ENCODE data around the gene MLPH.

MLPH gene

DNA sequence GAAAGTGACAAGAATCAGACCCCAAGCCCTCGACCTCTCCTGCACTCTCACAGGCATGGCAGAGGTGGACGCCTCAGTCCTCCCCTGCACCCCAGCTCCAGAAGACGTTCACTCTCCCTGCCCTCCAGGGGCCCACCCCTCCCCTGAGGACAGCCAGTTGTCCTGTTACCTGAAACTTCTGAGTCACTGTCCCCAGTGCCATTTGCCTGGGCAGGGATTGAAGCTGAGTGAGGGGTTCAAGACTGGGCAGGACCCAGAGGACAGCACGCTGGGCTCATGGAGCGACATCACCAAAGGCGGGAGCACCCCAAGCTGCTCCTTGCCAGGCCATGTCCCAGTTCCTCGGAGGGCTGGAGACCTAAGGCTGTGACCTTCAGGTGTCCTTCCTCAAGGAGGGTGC, 38.9 kb upstream of the MLPH start:
- TF ChIP-seq, protein P1, sequence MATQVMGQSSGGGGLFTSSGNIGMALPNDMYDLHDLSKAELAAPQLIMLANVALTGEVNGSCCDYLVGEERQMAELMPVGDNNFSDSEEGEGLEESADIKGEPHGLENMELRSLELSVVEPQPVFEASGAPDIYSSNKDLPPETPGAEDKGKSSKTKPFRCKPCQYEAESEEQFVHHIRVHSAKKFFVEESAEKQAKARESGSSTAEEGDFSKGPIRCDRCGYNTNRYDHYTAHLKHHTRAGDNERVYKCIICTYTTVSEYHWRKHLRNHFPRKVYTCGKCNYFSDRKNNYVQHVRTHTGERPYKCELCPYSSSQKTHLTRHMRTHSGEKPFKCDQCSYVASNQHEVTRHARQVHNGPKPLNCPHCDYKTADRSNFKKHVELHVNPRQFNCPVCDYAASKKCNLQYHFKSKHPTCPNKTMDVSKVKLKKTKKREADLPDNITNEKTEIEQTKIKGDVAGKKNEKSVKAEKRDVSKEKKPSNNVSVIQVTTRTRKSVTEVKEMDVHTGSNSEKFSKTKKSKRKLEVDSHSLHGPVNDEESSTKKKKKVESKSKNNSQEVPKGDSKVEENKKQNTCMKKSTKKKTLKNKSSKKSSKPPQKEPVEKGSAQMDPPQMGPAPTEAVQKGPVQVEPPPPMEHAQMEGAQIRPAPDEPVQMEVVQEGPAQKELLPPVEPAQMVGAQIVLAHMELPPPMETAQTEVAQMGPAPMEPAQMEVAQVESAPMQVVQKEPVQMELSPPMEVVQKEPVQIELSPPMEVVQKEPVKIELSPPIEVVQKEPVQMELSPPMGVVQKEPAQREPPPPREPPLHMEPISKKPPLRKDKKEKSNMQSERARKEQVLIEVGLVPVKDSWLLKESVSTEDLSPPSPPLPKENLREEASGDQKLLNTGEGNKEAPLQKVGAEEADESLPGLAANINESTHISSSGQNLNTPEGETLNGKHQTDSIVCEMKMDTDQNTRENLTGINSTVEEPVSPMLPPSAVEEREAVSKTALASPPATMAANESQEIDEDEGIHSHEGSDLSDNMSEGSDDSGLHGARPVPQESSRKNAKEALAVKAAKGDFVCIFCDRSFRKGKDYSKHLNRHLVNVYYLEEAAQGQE (IDR thresholded peaks at IDR 0.05; ENCODE audit: insufficient replicate concordance, low read depth): no peak
- TF ChIP-seq POLR2AphosphoS5 (IDR thresholded peaks at IDR 0.05; ENCODE audit: low read depth): no peak
- TF ChIP-seq, protein P2, sequence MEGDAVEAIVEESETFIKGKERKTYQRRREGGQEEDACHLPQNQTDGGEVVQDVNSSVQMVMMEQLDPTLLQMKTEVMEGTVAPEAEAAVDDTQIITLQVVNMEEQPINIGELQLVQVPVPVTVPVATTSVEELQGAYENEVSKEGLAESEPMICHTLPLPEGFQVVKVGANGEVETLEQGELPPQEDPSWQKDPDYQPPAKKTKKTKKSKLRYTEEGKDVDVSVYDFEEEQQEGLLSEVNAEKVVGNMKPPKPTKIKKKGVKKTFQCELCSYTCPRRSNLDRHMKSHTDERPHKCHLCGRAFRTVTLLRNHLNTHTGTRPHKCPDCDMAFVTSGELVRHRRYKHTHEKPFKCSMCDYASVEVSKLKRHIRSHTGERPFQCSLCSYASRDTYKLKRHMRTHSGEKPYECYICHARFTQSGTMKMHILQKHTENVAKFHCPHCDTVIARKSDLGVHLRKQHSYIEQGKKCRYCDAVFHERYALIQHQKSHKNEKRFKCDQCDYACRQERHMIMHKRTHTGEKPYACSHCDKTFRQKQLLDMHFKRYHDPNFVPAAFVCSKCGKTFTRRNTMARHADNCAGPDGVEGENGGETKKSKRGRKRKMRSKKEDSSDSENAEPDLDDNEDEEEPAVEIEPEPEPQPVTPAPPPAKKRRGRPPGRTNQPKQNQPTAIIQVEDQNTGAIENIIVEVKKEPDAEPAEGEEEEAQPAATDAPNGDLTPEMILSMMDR (IDR thresholded peaks at IDR 0.05; ENCODE audit: insufficient read depth, low read length): no peak
- no peak for TF ChIP-seq SPI1 (IDR thresholded peaks at IDR 0.05; ENCODE audit: borderline replicate concordance, low read depth)
- no peak for TF ChIP-seq GABPA (IDR thresholded peaks at IDR 0.05; ENCODE audit: low read depth)

DNA sequence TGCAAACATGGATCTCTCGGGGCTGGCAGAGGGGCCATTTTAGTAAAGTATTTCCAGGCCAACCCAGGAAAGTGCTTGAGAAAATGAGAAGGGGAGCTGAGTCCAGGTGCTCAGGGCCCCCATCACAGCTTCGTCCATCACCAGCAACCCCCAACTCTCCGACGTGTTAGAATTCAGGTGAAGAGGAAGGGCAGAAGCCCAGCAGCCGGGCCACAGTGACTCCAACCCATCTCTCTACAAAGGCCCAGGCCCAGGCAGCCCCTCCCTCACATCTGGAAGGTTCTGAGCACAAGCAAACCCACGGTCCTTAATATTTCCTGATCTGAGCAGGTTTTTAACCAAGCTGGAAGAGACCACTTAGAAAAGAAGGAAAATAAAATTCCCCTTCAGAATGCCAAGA, 38.4 kb upstream of the MLPH start:
- TF ChIP-seq GABPA (IDR thresholded peaks at IDR 0.05; ENCODE audit: low read depth): no peak
- no peak for TF ChIP-seq POLR2AphosphoS5 (IDR thresholded peaks at IDR 0.05; ENCODE audit: low read depth)
- TF ChIP-seq, protein P2 (IDR thresholded peaks at IDR 0.05; ENCODE audit: insufficient read depth, low read length): no peak
- TF ChIP-seq, protein P1 (IDR thresholded peaks at IDR 0.05; ENCODE audit: insufficient replicate concordance, low read depth): no peak
- TF ChIP-seq SPI1 (IDR thresholded peaks at IDR 0.05; ENCODE audit: borderline replicate concordance, low read depth): no peak
- DNase-seq (ENCODE audit: low read depth in 1 of 2, low spot score in 1 of 2): no peak
- Histone ChIP-seq H3K4me3 (replicated peaks; ENCODE audit: insufficient read depth, low read length) (no peak overlapping the region), H3K27me3 (ENCODE audit: insufficient read depth, poor library complexity, severe bottlenecking) (no peaks in the 10 kb centered on the region), H3K27ac (replicated peaks) (no peak overlapping the region)

More for the DNA sequence above, 38.9 kb upstream of the MLPH start:
- no peak overlapping the region for H3K4me3 ChIP-seq (replicated peaks; ENCODE audit: insufficient read depth, low read length)
- no peak for DNase-seq (ENCODE audit: low read depth in 1 of 2, low spot score in 1 of 2)
- H3K27me3 ChIP-seq (ENCODE audit: insufficient read depth, poor library complexity, severe bottlenecking): no peaks in the 10 kb centered on the region
- no peak overlapping the region for H3K27ac ChIP-seq (replicated peaks)

DNA sequence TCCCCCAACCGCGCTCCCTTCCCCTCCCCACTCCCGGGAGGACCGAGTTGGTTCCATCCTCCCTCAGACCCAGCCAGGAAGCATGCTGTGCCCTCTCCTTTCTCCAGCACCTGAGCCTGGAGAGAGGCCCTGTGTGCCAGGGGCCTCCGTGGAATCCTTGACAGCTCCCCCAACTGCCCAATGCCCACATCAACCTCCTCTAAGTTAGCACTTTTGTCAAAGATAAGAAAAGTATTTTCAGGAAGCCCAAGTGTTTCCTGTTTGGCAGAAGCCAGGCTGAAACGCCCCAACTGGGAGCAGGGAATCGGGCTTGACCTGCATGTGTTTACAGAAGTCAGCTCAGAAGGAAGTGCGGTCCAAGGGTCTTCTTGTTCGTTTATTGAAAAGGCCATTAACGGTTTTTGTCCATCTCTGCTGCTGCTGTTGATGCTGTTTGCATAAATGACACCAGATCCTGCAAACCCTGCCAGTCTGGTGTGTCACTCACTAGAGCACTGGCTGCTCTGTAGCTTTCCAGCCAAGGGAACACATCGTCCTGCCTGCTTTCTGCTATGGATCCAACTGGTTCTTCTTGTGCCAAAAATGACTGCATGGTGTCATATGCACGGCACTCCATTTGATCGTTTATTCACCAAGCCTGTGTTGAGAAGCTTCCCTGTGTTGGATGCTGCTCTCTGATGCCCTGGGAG, 37.7 kb upstream of the MLPH start:
- H3K27ac ChIP-seq (replicated peaks): no peak overlapping the region
- no peak overlapping the region for H3K4me3 ChIP-seq (replicated peaks; ENCODE audit: insufficient read depth, low read length)
- H3K27me3 ChIP-seq (ENCODE audit: insufficient read depth, poor library complexity, severe bottlenecking): no peaks in the 10 kb centered on the region
- DNase-seq (ENCODE audit: low read depth in 1 of 2, low spot score in 1 of 2): no peak
- TF ChIP-seq, protein P1 (IDR thresholded peaks at IDR 0.05; ENCODE audit: insufficient replicate concordance, low read depth): no peak
- TF ChIP-seq SPI1 (IDR thresholded peaks at IDR 0.05; ENCODE audit: borderline replicate concordance, low read depth): no peak
- no peak for TF ChIP-seq GABPA (IDR thresholded peaks at IDR 0.05; ENCODE audit: low read depth)
- no peak for TF ChIP-seq POLR2AphosphoS5 (IDR thresholded peaks at IDR 0.05; ENCODE audit: low read depth)
- TF ChIP-seq, protein P2 (IDR thresholded peaks at IDR 0.05; ENCODE audit: insufficient read depth, low read length): no peak

Measured in HL-60 (cell line).